NCI-H2196 (cell line): ENCODE measurements around the gene GNAQ.
"Not testable (repeated sequence)": the region's sequence is repeated elsewhere in the genome, so short reads cannot be mapped to it uniquely, and the experiment has no call there.

Experiments used
- DNase-seq: peaks from one replicate; lab custom pipeline; 2025; ENCODE audit not compliant: unreplicated experiment; lab: John Stamatoyannopoulos, UW

Gene GNAQ

GRCh38 chr9:78031444-78031892 is at the start of gene GNAQ:
Gene GNAQ, minus strand, starts transcription at chr9:78031811. Its CDS starts 576 bp downstream, at chr9:78031235.
- DNase-seq: no peak

- DNase-seq: no peak
These were observed 43.0 kb upstream of the GNAQ start for GRCh38 chr9:78074385-78075291.

GRCh38 chr9:78073722-78074121 is 42.1 kb upstream of the GNAQ start:
- no peak for DNase-seq

DNA sequence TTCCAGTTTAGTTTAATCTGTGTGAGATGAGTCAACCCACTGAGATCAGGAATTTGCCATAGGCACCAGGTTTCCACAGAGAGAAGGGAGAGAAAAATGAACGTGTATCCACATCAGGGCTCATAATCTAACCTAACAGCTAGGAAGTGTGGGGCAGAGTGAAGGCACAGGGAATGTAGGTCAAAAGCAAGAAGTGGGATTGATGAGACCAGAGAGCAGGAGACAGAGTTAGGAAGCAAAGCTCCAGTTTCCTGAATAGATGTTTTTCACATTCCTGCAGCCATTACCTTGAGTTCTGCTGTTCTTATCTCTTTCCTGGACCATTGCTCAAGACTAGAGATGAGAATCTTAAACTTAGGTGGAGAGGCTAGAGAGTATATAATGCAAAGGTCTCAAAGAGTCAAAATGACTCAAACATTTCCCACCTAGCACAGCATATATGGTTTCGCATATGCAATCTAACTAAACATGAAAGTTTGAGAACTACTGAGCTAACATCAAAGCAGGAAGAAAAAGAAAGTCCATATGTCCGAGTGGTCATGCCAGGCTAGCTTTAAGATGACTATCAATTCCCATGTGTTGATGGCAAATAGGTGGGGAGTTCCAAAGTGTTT is 41.1 kb upstream of the GNAQ start:
- no peak for DNase-seq

GRCh38 chr9:78070521-78070920 is 38.9 kb upstream of the GNAQ start:
- no peak for DNase-seq

DNA sequence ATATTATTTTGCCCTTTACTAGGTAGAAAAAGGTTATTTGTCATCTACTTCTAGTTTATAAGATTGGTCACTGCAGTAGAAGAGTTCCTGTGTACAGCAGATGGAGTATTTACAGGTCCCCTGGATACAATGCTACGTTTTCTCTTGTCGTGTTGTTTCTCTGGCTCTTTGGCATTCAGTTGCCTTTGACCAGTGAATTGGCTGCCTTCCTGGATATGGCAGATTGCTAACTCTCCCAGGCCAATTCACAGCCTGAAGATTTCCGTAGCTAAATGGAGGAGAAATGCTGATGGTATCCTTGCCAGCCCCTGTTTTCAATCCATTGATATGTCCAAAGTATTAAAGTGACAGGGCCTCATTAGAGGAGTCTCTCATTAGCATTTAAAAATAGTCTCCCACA is 32.5 kb upstream of the GNAQ start:
- peak; percentile 35 for DNase-seq

GRCh38 chr9:78062710-78063109 is 31.1 kb upstream of the GNAQ start:
- no peak for DNase-seq

DNA sequence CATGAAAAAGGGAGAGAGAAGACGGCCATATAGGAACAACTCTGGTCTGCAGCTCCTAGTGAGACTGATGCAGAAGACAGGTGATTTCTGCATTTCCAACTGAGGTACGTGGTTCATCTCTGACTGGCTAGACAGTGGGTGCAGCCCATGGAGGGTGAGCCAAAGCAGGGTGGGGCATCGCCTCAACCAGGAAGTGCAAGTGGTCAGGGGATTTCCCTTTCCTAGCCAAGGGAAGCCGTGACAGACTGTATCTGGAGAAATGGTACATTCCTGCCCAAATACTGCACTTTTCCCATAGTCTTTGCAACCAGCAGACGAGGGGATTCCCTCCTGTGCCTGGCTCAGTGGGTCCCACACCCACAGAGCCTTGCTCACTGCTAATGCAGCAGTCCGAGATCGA is 22.6 kb upstream of the GNAQ start:
- not testable (repeated sequence) for DNase-seq

- no peak for DNase-seq
These were observed 22.0 kb upstream of the GNAQ start for GRCh38 chr9:78053627-78054026.

- DNase-seq: no peak
These were observed 18.8 kb upstream of the GNAQ start for GRCh38 chr9:78050421-78050820.

- DNase-seq: no peak
These were observed 17.9 kb upstream of the GNAQ start for GRCh38 chr9:78049484-78049883.

GRCh38 chr9:78047106-78047505 is 15.5 kb upstream of the GNAQ start:
- DNase-seq: no peak

GRCh38 chr9:78046112-78046511 is 14.5 kb upstream of the GNAQ start:
- no peak for DNase-seq

GRCh38 chr9:78044886-78045285 is 13.3 kb upstream of the GNAQ start:
- no peak for DNase-seq

DNA sequence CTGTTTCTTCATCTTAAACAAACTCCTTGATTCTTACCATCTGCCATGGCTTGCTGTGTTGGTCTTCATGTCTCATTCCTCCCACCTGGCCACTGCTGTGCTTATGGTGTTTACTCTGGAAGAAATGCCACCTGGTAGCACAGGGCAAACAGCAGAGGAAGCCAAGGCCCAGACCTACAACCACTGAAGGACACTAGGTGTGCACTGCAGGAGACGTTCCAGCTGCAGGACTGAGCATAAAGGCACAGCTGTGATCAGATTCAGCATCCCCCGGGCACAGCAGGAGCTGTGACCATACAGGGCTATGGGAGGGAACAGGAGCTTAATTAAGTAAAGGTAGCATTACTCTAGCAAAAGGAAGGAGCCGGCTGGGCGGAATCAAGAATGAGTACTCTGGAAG is 12.6 kb upstream of the GNAQ start:
- DNase-seq: no peak

DNA sequence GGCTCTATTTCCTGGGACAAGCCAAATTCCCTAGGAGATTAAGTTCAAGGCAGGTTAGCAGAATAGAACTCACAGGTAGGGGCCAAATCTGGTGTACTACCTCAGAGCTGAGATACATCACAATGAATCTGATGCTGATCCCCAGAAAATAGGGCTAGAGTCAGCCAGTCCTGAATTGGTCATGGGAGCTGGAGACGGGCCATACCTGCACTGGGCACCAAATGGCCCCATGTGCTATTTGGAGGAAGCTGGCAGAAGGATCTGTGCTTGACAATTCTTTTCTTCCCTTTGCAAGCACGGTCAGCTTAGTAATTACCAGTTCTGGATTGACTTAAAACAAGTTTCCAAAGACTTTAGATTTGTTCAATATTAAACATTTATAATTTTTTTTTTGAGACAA is 10.4 kb upstream of the GNAQ start:
- no peak for DNase-seq

- DNase-seq: no peak
These were observed 9.1 kb upstream of the GNAQ start for GRCh38 chr9:78040726-78041125.

GRCh38 chr9:78038620-78039300 is 7.1 kb upstream of the GNAQ start:
- no peak for DNase-seq

DNA sequence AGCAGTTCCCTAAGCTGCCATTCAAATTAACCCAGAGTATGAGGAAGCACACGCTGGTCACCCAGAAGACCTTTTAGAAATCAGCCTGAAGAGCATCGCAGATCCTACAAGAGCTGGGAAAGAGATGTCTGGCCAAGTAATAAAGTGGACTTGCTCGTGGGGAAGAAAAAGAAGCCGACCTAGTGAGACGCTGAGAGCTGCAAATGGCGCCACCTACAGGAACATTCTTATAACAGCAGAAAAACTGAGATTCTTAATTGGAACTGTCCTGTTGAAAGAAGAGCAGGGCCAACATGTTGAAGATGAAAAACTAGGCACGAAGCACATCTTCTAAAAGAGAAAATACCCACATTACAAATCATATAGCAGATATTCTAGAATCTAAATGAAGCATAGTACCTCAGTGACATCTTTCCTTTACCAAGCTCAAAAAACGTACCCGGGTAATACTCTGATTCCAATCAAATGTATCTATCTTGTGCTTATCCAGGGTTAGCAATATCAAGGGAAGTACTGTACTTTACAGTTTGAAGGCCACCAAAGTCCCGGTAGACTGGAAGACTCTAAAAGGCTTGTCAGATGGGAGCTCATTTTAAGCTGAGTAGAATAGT is 3.9 kb upstream of the GNAQ start:
- DNase-seq: peak; percentile 74

DNA sequence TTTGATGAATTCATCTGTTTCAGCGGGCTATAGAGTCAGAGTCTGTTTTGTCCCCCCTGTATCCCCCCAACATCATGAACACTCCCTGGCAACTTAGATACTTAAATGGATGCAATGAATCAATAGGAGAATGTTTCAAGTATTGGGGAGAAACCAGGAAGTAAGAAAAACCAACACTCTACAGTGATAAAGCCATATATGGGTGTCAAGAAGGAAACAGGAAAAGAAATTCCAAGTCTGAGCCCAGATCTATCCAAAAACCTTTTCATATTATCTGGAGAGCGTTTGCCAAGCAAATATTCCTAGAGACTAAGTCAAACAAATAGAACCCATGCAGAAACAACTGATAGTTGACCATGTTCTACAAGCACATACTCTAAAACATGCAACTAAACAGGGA is 2.3 kb upstream of the GNAQ start:
- peak; percentile 14 for DNase-seq

DNA sequence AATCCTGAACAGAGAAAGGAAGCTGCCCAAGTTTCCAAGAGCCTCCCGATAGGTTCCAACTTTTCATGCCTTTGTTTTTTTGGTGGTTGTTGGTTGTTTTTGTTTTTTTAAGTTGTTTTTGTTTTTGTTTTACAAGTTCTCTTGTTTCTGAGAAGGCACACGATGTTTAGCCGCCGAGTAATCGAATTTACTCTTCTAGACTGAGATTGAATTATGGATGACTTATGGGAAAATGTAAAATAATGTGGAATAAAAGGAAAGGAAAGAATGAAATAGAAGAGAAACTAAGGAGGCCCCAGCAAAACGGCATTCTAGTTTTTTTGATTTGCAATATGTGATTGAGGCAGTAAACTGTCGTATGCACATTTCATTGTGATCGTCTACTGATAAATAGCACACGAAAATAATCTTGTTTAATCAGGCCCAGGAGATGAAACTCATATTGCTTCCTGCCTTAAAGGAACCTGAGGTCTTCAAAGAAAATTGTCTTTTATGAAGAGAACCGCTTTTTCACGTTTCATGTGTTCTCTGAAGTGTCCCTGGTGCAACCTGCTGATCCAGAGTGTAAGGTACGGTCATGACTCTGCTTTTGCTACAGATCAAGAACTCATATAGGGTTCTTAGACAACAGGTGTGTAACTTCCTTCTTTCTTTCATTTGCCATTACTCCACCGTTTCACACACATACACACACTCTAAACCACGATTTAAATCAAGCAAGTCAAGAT is 1.3 kb upstream of the GNAQ start:
- peak; percentile 10 for DNase-seq
